CD14-positive monocyte (primary cell): ENCODE data around the gene MYO1D. TPM values are rescaled to one million over a fixed set of nuclear protein-coding genes. Genes with fewer than 3 reads are reported as not detected.
"Not testable (repeated sequence)": the region's sequence is repeated elsewhere in the genome, so short reads cannot be mapped to it uniquely, and the experiment has no call there.

Experiments
- DNase-seq, 3 donors: peaks; one replicate each; pipeline ENCODE4 v3.0.0-alpha.2; 2011 to 2022
- H2AFZ ChIP-seq: 2 replicates; pipeline ENCODE4 v1.6.0; 2012; ENCODE audit warnings: mild to moderate bottlenecking, low read depth, low read length, inconsistent platforms; ENCODE audit not compliant: insufficient read depth, poor library complexity, severe bottlenecking
- H3K27ac ChIP-seq, 2 donors: 1 replicate in 1 of 2; 2 replicates in 1 of 2; pipeline ENCODE4 v1.5.1; 2012 to 2013; ENCODE audit warnings: low read length in 2 of 2, control low read depth in 1 of 2, inconsistent platforms in 1 of 2, low read depth in 1 of 2, mild to moderate bottlenecking in 1 of 2
- H3K27me3 ChIP-seq, 2 donors: one replicate each; pipeline versions ENCODE4 v1.6.0 to v1.6.1; 2011 to 2013; ENCODE audit warnings: low read length in 2 of 2; ENCODE audit not compliant: control insufficient read depth in 2 of 2, insufficient read depth in 2 of 2
- H3K36me3 ChIP-seq, 2 donors: replicated peaks in 1 of 2; 1 replicate in 1 of 2; 2 replicates in 1 of 2; pipeline versions ENCODE4 v1.5.1 to v1.6.1; 2012 to 2013; ENCODE audit warnings: low read length in 2 of 2, control low read depth in 1 of 2, inconsistent platforms in 1 of 2, mild to moderate bottlenecking in 1 of 2; ENCODE audit not compliant: insufficient read depth in 2 of 2, control insufficient read depth in 1 of 2
- H3K4me1 ChIP-seq, 2 donors: 1 replicate in 1 of 2; 2 replicates in 1 of 2; pipeline versions ENCODE4 v1.5.1 to v1.6.1; 2012 to 2013; ENCODE audit warnings: low read length in 2 of 2, control low read depth in 1 of 2, inconsistent platforms in 1 of 2, mild to moderate bottlenecking in 1 of 2, moderate library complexity in 1 of 2; ENCODE audit not compliant: insufficient read depth in 2 of 2, control insufficient read depth in 1 of 2
- H3K4me2 ChIP-seq: replicated peaks from 2 replicates; pipeline ENCODE3; 2012; ENCODE audit warnings: low read length, moderate library complexity, mild to moderate bottlenecking; ENCODE audit not compliant: poor library complexity, severe bottlenecking; ENCODE audit errors: extremely low read depth
- H3K4me3 ChIP-seq, 3 experiments: fragments of 200-600 bp in 1 of 3; sonication (generic) in 1 of 3; replicated peaks in 1 of 3; 1 replicate in 2 of 3; 2 replicates in 1 of 3; pipeline ENCODE4 v1.5.1; 2011 to 2013; ENCODE audit warnings: low read length in 3 of 3, mild to moderate bottlenecking in 3 of 3, control low read depth in 2 of 3, low read depth in 2 of 3, inconsistent platforms in 1 of 3, moderate library complexity in 1 of 3
- H3K79me2 ChIP-seq: 2 replicates; pipeline ENCODE4 v1.6.0; 2012; ENCODE audit warnings: mild to moderate bottlenecking, control low read depth, inconsistent platforms, low read length, moderate library complexity; ENCODE audit not compliant: insufficient read depth
- H3K9ac ChIP-seq: 2 replicates; pipeline ENCODE4 v1.6.0; 2017; ENCODE audit warnings: low read length, mild to moderate bottlenecking; ENCODE audit not compliant: insufficient read depth, poor library complexity, severe bottlenecking
- H3K9me3 ChIP-seq, 2 donors: replicated peaks in 1 of 2; 1 replicate in 1 of 2; 2 replicates in 1 of 2; pipeline versions ENCODE4 v1.5.1 to v1.6.1; 2012 to 2013; ENCODE audit warnings: low read length in 2 of 2, control low read depth in 1 of 2; ENCODE audit not compliant: control insufficient read depth in 1 of 2, insufficient read depth in 1 of 2
- H4K20me1 ChIP-seq: 2 replicates; pipeline ENCODE4 v1.6.0; 2012; ENCODE audit warnings: mild to moderate bottlenecking, low read length, control low read depth, moderate library complexity; ENCODE audit not compliant: insufficient read depth
- H3K27ac Mint-ChIP-seq, 7 donors: one replicate each; pipeline ENCODE4 v1.8.0; 2020; ENCODE audit warnings: mild to moderate bottlenecking in 7 of 7, mixed read lengths in 7 of 7, moderate library complexity in 6 of 7, inconsistent platforms in 2 of 7
- H3K27me3 Mint-ChIP-seq, 3 donors: one replicate each; pipeline ENCODE4 v1.8.0; 2021 to 2022; ENCODE audit warnings: low read depth in 3 of 3, mild to moderate bottlenecking in 3 of 3, mixed read lengths in 3 of 3, moderate library complexity in 3 of 3, inconsistent platforms in 1 of 3
- H3K36me3 Mint-ChIP-seq, 2 donors: one replicate each; pipeline ENCODE4 v1.8.0; 2020; ENCODE audit warnings: mixed read lengths in 2 of 2, inconsistent platforms in 1 of 2, mild to moderate bottlenecking in 1 of 2
- H3K4me1 Mint-ChIP-seq: one replicate; pipeline ENCODE4 v1.8.0; 2020; ENCODE audit warnings: mild to moderate bottlenecking, mixed read lengths
- H3K4me3 Mint-ChIP-seq, 2 donors: one replicate each; pipeline ENCODE4 v1.8.0; 2020; ENCODE audit warnings: mild to moderate bottlenecking in 2 of 2, mixed read lengths in 2 of 2, moderate library complexity in 1 of 2
- H3K9me3 Mint-ChIP-seq, 7 donors: one replicate each; pipeline ENCODE4 v1.8.0; 2020 to 2022; ENCODE audit warnings: mixed read lengths in 7 of 7, mild to moderate bottlenecking in 6 of 7, moderate library complexity in 6 of 7, inconsistent platforms in 2 of 7
- WGBS: methylation state at CpG from one replicate; pipeline ENCODE4 v1.1.5; 2013; ENCODE audit warnings: missing lambda C conversion rate; ENCODE audit not compliant: insufficient coverage; 5-methylcytosine and 5-hydroxymethylcytosine counted together
- intact Hi-C, 2 donors: fragments of 100-400 bp; cut with micrococcal nuclease; formaldehyde crosslinking; loops; one replicate each; pipeline versions ENCODE4 v1.15.0 to v1.15.1; 2023
- polyA plus RNA-seq, 3 donors: library from polyadenylated mRNA; depleted of rRNA in 1 of 3; unstranded in 2 of 3; stranded (reverse) in 1 of 3; fragments of 300-500 nt in 2 of 3; fragments of >200 nt in 1 of 3; fragmentation: Illumina TruSeq in 2 of 3; gene quantifications; 1 replicate in 2 of 3; 2 replicates in 1 of 3; pipeline ENCODE4 v1.2.3, GENCODE V29; 2012 to 2021
- TF ChIP-seq, protein P1 (sequence below): fragments of 200-600 bp; IDR thresholded peaks from one replicate; pipeline ENCODE4 v1.8.0; 2022; ENCODE audit warnings: antibody characterized with exemption, mild to moderate bottlenecking

Gene MYO1D
- polyA plus RNA-seq, 3 donors = 0.22 to 0.39 (median 0.26) TPM

DNA sequence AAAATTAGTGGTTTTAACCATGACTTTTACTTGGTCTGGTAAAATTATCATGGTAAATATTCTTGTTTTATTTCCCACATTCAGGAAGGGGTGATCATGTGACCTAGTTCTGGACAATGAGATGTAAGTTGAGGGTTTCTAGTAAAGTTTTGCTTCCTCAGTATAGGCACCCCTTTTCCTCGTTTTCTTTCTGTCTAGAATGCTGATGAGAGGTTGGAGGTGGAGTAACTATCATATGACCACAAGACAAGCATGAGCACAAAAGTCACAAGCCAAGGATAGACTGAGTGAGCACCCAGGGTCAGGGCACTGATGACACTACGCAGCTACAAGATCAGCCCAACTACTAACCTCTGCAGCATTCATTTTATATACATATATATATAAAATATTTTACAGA lies 53.9 kb downstream of the MYO1D start:
- WGBS = no CpG with 5 or more reads among the region's 2 CpGs
- Histone ChIP-seq H3K4me2 (peak overlapping the region; percentile 7), H3K4me3 (no peak overlapping the region), H2AFZ (no peak overlapping the region), H3K9ac (no peak overlapping the region), H3K9me3 (no peaks in the 10 kb centered on the region), H4K20me1 (no peaks in the 10 kb centered on the region), H3K27ac (no peak overlapping the region), H3K4me1 (peaks cover 0 to 4% of the 10 kb centered on the region in 2 donors), H3K36me3 (no peaks in the 10 kb centered on the region), H3K27me3 (peaks cover 12 to 14% of the 10 kb centered on the region in 2 donors), H3K79me2 (no peaks in the 10 kb centered on the region)
- intact Hi-C loops = no loop called here
- peak overlapping the region in 1 of 2 donors; percentile 24 for H3K4me3 Mint-ChIP-seq
- H3K27me3 Mint-ChIP-seq = peaks cover 15 to 28% (median 15%) of the 10 kb centered on the region in 3 donors
- no peaks in the 10 kb centered on the region for H3K36me3 Mint-ChIP-seq
- DNase-seq = no peak
- peaks cover 23% of the 10 kb centered on the region for H3K4me1 Mint-ChIP-seq
- no peak overlapping the region for H3K27ac Mint-ChIP-seq
- TF ChIP-seq, protein P1, sequence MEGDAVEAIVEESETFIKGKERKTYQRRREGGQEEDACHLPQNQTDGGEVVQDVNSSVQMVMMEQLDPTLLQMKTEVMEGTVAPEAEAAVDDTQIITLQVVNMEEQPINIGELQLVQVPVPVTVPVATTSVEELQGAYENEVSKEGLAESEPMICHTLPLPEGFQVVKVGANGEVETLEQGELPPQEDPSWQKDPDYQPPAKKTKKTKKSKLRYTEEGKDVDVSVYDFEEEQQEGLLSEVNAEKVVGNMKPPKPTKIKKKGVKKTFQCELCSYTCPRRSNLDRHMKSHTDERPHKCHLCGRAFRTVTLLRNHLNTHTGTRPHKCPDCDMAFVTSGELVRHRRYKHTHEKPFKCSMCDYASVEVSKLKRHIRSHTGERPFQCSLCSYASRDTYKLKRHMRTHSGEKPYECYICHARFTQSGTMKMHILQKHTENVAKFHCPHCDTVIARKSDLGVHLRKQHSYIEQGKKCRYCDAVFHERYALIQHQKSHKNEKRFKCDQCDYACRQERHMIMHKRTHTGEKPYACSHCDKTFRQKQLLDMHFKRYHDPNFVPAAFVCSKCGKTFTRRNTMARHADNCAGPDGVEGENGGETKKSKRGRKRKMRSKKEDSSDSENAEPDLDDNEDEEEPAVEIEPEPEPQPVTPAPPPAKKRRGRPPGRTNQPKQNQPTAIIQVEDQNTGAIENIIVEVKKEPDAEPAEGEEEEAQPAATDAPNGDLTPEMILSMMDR = no peak
- peaks cover 0 to 1% (median 0%) of the 10 kb centered on the region in 7 donors for H3K9me3 Mint-ChIP-seq

DNA sequence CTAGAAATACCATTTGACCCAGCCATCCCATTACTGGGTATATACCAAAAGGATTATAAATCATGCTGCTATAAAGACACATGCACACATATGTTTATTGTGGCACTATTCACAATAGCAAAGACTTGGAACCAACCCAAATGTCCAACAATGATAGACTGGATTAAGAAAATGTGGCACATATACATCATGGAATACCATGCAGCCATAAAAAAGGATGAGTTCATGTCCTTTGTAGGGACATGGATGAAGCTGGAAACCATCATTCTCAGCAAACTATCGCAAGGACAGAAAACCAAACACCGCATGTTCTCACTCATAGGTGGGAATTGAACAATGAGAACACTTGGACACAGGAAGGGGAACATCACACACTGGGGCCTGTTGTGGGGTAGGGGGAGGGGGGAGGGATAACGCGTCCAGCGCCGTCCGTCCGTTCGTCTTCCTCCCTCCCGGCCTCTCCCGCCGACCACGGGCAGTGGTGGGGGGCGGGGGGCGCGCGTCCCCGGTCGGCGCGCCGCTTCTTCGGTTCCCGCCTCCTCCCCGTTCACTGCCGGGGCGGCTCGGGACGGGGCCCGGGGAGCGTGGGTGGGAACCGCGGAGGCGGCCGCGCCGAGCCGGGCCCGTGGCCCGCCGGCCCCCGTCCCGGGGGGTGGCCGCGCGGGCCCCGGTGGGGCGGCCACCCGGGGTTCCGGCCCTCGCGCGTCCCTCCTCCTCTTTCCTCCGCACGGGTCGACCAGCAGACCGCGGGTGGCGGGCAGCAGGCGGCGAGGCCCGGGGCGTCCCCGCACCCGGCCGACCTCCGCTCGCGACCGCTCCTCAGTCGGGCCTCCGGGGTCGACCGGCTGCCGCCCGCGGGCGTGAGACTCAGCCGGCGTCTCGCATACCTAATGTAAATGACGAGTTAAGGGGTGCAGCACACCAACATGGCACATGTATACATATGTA lies 54.7 kb downstream of the MYO1D start:
- H3K79me2 ChIP-seq, H3K36me3 Mint-ChIP-seq, H3K9me3 ChIP-seq, H3K4me3 ChIP-seq, H3K4me3 Mint-ChIP-seq, H3K27ac ChIP-seq, H3K4me1 ChIP-seq, H4K20me1 ChIP-seq, H2AFZ ChIP-seq, H3K9ac ChIP-seq, H3K36me3 ChIP-seq, intact Hi-C loops, H3K9me3 Mint-ChIP-seq, H3K27ac Mint-ChIP-seq: not testable (repeated sequence)
- Histone ChIP-seq H3K4me2 (peak overlapping the region; percentile 7), H3K27me3 (peaks cover 12 to 14% of the 10 kb centered on the region in 2 donors)
- Mint-ChIP-seq H3K27me3 (peaks cover 15 to 28% (median 15%) of the 10 kb centered on the region in 3 donors), H3K4me1 (peaks cover 23% of the 10 kb centered on the region)
- DNase-seq = peak in 1 of 3 donors; percentile 6
- WGBS = 1% methylated on average over 61 of the region's 82 CpGs
